Activated naive CD4-positive, alpha-beta T cell treated with anti-CD3 and anti-CD28 coated beads for 36 hours (primary cell): ENCODE results near the gene ANTXR2. TPM values are rescaled to one million over a fixed set of nuclear protein-coding genes. Genes with fewer than 3 reads are reported as not detected.

Source experiments
- CTCF ChIA-PET: fragments of 350-600 bp; sonication (Branson Sonifier 250); formaldehyde crosslinking; loops from one replicate; lab custom pipeline; 2021; ENCODE audit warnings: antibody characterized with exemption; lab: Charles Lee
- DNase-seq: peaks from one replicate; pipeline ENCODE4 v3.0.0-alpha.2; 2020
- H3K27ac Mint-ChIP-seq: one replicate; pipeline ENCODE4 v1.8.0; 2021; ENCODE audit warnings: mild to moderate bottlenecking, mixed read lengths
- H3K27me3 Mint-ChIP-seq: one replicate; pipeline ENCODE4 v1.8.0; 2021; ENCODE audit warnings: low read depth, mixed read lengths
- H3K36me3 Mint-ChIP-seq: one replicate; pipeline ENCODE4 v1.8.0; 2021; ENCODE audit warnings: low read depth, mixed read lengths
- H3K4me1 Mint-ChIP-seq: one replicate; pipeline ENCODE4 v1.8.0; 2021; ENCODE audit warnings: low read depth, mixed read lengths
- H3K4me3 Mint-ChIP-seq: one replicate; pipeline ENCODE4 v1.8.0; 2021; ENCODE audit warnings: mild to moderate bottlenecking, moderate library complexity, mixed read lengths
- H3K9me3 Mint-ChIP-seq: one replicate; pipeline ENCODE4 v1.8.0; 2021; ENCODE audit warnings: mixed read lengths
- intact Hi-C: fragments of 100-400 bp; cut with micrococcal nuclease; formaldehyde crosslinking; loops from one replicate; pipeline ENCODE4 v1.15.1; 2023
- total RNA-seq, 2 experiments: library from RNA; stranded (reverse); gene quantifications; one replicate each; pipeline ENCODE4 v1.2.3, GENCODE V29; 2021

Gene ANTXR2
- total RNA-seq, 2 experiments from 2014 or later: 0.50 to 0.79 TPM

DNA sequence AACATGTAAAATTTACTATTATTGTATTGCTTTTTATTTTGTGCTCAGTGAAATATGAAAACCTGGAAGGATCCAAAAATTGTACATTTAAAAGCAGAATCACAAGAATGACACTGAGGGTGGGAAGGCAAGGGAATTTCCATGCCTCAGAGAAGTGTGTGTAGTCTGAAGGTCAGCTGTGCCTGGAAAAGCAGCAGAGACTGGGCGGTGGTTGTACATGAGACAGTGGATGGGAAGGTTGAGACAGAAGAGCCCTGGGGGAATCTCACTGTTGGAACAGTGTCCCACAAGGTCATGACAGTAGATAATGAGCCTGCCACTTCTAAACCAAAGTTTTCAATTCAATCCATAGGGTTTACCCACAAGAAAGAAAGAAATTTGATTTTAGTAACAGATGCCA, 17.1 kb upstream of the ANTXR2 start:
- no peak for DNase-seq
- H3K27ac Mint-ChIP-seq: no peak overlapping the region
- CTCF ChIA-PET: no interaction called here

GRCh38 chr4:80088471-80088870, 15.4 kb upstream of the ANTXR2 start:
- intact Hi-C loops: no loop called here
- Mint-ChIP-seq H3K27me3 (peaks cover 13% of the 10 kb centered on the region), H3K36me3 (no peaks in the 10 kb centered on the region), H3K27ac (no peak overlapping the region), H3K4me1 (no peaks in the 10 kb centered on the region), H3K4me3 (no peak overlapping the region), H3K9me3 (no peaks in the 10 kb centered on the region)
- CTCF ChIA-PET: no interaction called here
- no peak for DNase-seq

More for the DNA sequence above, 17.1 kb upstream of the ANTXR2 start:
- Mint-ChIP-seq H3K9me3 (no peaks in the 10 kb centered on the region), H3K4me3 (no peak overlapping the region), H3K4me1 (no peaks in the 10 kb centered on the region), H3K27me3 (peaks cover 13% of the 10 kb centered on the region), H3K36me3 (no peaks in the 10 kb centered on the region)
- intact Hi-C loops: no loop called here

- no peak for DNase-seq
- Mint-ChIP-seq H3K9me3 (no peaks in the 10 kb centered on the region), H3K27ac (no peak overlapping the region), H3K36me3 (no peaks in the 10 kb centered on the region), H3K27me3 (peaks cover 6% of the 10 kb centered on the region), H3K4me1 (no peaks in the 10 kb centered on the region), H3K4me3 (no peak overlapping the region)
- CTCF ChIA-PET: no interaction called here
- intact Hi-C loops: no loop called here
Observed at GRCh38 chr4:80086296-80086695, 13.3 kb upstream of the ANTXR2 start.

- CTCF ChIA-PET: no interaction called here
- Mint-ChIP-seq H3K36me3 (no peaks in the 10 kb centered on the region), H3K9me3 (no peaks in the 10 kb centered on the region), H3K27ac (no peak overlapping the region), H3K4me1 (no peaks in the 10 kb centered on the region), H3K4me3 (no peak overlapping the region), H3K27me3 (peaks cover 6% of the 10 kb centered on the region)
- no peak for DNase-seq
- intact Hi-C loops: no loop called here
Observed at GRCh38 chr4:80085081-80085480, 12.1 kb upstream of the ANTXR2 start.

- Mint-ChIP-seq H3K9me3 (no peaks in the 10 kb centered on the region), H3K36me3 (no peaks in the 10 kb centered on the region), H3K4me1 (peaks cover 16% of the 10 kb centered on the region), H3K27me3 (peaks cover 4% of the 10 kb centered on the region), H3K4me3 (no peak overlapping the region), H3K27ac (no peak overlapping the region)
- DNase-seq: no peak
- CTCF ChIA-PET: no interaction called here
- intact Hi-C loops: no loop called here
Observed at GRCh38 chr4:80082693-80083092, 9.7 kb upstream of the ANTXR2 start.

- Mint-ChIP-seq H3K27me3 (peaks cover 2% of the 10 kb centered on the region), H3K4me3 (no peak overlapping the region), H3K36me3 (no peaks in the 10 kb centered on the region), H3K4me1 (peaks cover 25% of the 10 kb centered on the region), H3K9me3 (no peaks in the 10 kb centered on the region), H3K27ac (no peak overlapping the region)
- DNase-seq: no peak
- CTCF ChIA-PET: interaction anchor here (0.6 to 1.4 kb wide), 3 partner anchors 25 to 926 kb away, joined by 3 to 4 read pairs (median 3); no protein-coding TSS in a partner anchor
- intact Hi-C loops: no loop called here
Observed at GRCh38 chr4:80081566-80081965, 8.5 kb upstream of the ANTXR2 start.

DNA sequence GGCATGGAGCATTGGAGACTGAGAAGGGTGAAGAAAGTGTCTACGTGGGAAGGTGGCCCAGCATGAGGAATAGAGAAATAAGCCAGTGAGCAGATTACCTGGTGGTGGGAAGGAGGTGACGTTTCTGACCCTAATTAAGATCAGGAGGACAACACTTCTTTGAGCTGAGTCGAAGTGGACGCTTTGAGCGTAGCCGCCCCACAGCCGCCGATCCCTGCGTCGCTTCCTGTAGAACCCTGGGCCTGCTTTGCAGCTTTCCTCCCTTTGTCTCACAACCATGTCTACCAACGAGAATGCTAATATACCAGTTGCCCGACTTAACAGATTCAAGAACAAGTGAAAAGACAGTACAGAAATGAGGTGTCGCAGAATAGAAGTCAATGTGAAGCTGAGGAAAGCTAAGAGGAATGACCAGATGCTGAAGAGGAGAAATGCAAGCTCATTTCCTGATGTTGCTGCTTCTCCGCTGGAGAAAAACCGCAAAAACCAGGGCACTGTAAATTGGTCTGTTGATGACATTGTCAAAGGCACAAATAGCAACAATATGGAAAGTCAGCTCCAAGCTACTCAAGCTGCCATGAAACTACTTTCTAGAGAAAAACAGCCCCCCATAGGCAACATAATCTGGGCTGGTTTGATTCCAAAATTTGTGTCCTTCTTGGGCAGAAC, 6.4 kb upstream of the ANTXR2 start:
- H3K27ac Mint-ChIP-seq: no peak overlapping the region
- no peak for DNase-seq
- H3K36me3 Mint-ChIP-seq: no peaks in the 10 kb centered on the region
- H3K4me3 Mint-ChIP-seq: no peak overlapping the region
- peaks cover 5% of the 10 kb centered on the region for H3K27me3 Mint-ChIP-seq
- CTCF ChIA-PET: interaction anchor here (0.7 to 2.9 kb wide), 5 partner anchors 46 to 130 kb away, joined by 3 to 9 read pairs (median 4); no protein-coding TSS in a partner anchor
- intact Hi-C loops: loop anchor here (10.0 kb wide), 2 partner anchors 1305 to 1425 kb away; partner anchors contain the start of gene BMP2K
- H3K4me1 Mint-ChIP-seq: peaks cover 46% of the 10 kb centered on the region
- H3K9me3 Mint-ChIP-seq: no peaks in the 10 kb centered on the region

GRCh38 chr4:80078346-80079092, 5.5 kb upstream of the ANTXR2 start:
- Mint-ChIP-seq H3K4me3 (no peak overlapping the region), H3K27me3 (peaks cover 5% of the 10 kb centered on the region), H3K36me3 (no peaks in the 10 kb centered on the region), H3K4me1 (peaks cover 54% of the 10 kb centered on the region), H3K27ac (no peak overlapping the region), H3K9me3 (no peaks in the 10 kb centered on the region)
- intact Hi-C loops: loop anchor here (10.0 kb wide), 2 partner anchors 1304 to 1424 kb away; partner anchors contain the start of gene BMP2K
- DNase-seq: no peak
- CTCF ChIA-PET: interaction anchor here (0.8 to 2.9 kb wide), 9 partner anchors 17 to 118 kb away, joined by 3 to 9 read pairs (median 3); no protein-coding TSS in a partner anchor

DNA sequence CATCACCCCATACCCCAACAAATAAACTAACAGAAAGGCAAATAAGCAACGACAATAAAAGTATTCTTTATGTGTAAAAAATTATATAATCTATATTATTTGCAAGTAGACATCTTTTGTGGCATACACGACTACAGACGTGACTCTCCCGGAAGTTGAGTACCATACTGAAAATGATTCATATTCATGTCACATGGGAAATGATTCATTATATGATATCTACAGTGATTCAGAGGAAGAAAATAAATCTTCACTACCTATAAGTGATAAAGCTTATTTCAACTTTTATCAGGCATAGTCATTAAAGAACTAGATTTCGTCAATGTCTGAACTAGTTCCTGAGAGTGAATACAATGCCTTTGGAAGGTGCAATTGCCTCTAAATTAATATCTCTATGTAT, 4.6 kb upstream of the ANTXR2 start:
- peak; percentile 46 for DNase-seq
- Mint-ChIP-seq H3K4me1 (peaks cover 58% of the 10 kb centered on the region), H3K9me3 (no peaks in the 10 kb centered on the region), H3K36me3 (no peaks in the 10 kb centered on the region), H3K4me3 (no peak overlapping the region), H3K27me3 (peaks cover 5% of the 10 kb centered on the region), H3K27ac (no peak overlapping the region)
- CTCF ChIA-PET: interaction anchor here (0.8 to 2.9 kb wide), 10 partner anchors 18 to 118 kb away, joined by 3 to 9 read pairs (median 3); no protein-coding TSS in a partner anchor
- intact Hi-C loops: loop anchor here (1.0 to 10.0 kb wide), 13 partner anchors 8 to 1423 kb away; partner anchors contain the start of gene BMP2K

- no peaks in the 10 kb centered on the region for H3K36me3 Mint-ChIP-seq
- intact Hi-C loops: loop anchor here (1.0 to 10.0 kb wide), 13 partner anchors 7 to 1422 kb away; partner anchors contain the start of gene BMP2K
- H3K27ac Mint-ChIP-seq: no peak overlapping the region
- no peak for DNase-seq
- no peaks in the 10 kb centered on the region for H3K9me3 Mint-ChIP-seq
- no peak overlapping the region for H3K4me3 Mint-ChIP-seq
- CTCF ChIA-PET: interaction anchor here (0.5 to 2.2 kb wide), 5 partner anchors 19 to 105 kb away, joined by 3 to 6 read pairs (median 4); no protein-coding TSS in a partner anchor
- peaks cover 5% of the 10 kb centered on the region for H3K27me3 Mint-ChIP-seq
- H3K4me1 Mint-ChIP-seq: peaks cover 64% of the 10 kb centered on the region
Observed at GRCh38 chr4:80076681-80077080, 3.7 kb upstream of the ANTXR2 start.

DNA sequence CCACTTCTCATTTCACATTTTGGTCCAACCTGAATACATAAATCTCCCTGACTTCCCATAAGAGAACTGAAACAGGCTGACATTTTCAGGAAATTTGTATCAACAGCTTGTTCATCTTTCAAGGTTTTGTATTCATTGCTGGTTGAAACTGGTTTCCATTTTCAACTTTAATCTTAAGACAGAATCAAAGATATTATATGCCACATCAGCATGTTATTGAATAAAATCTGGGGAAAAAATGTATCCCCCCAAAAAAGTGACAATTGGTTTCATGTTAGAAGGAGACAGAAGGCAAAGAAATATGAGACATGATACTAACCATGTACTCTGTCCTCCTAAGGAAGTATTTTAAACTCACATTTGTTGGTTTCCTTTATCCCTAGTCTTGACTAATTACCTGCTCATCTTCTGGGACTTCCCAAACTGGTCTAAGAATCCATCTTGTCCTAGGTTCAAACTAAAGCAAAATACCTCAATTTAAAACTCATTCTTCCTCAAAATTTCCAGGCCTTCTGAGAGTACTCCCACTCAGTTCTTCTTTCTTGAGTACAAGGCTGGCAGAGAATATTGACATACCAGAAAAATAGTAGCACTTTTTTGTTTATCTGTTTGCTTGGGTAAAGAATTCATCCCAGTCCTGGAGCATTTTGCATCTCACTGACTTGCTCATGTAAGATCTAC, 3.1 kb upstream of the ANTXR2 start:
- H3K27ac Mint-ChIP-seq: no peak overlapping the region
- CTCF ChIA-PET: no interaction called here
- intact Hi-C loops: loop anchor here (2.0 to 10.0 kb wide), 4 partner anchors 465 to 1421 kb away; partner anchors contain the start of genes BMP2K and PAQR3
- H3K4me3 Mint-ChIP-seq: no peak overlapping the region
- H3K36me3 Mint-ChIP-seq: no peaks in the 10 kb centered on the region
- DNase-seq: no peak
- H3K27me3 Mint-ChIP-seq: peaks cover 5% of the 10 kb centered on the region
- H3K9me3 Mint-ChIP-seq: no peaks in the 10 kb centered on the region
- H3K4me1 Mint-ChIP-seq: peaks cover 69% of the 10 kb centered on the region

- no peak overlapping the region for H3K4me3 Mint-ChIP-seq
- H3K4me1 Mint-ChIP-seq: peaks cover 83% of the 10 kb centered on the region
- H3K27me3 Mint-ChIP-seq: peaks cover 5% of the 10 kb centered on the region
- intact Hi-C loops: loop anchor here (2.0 to 10.0 kb wide), 3 partner anchors 1136 to 1420 kb away; partner anchors contain the start of genes BMP2K and PAQR3
- CTCF ChIA-PET: interaction anchor here (0.6 to 0.9 kb wide), 2 partner anchors 109 to 274 kb away, joined by 4 read pairs; no protein-coding TSS in a partner anchor
- no peaks in the 10 kb centered on the region for H3K9me3 Mint-ChIP-seq
- no peak overlapping the region for H3K27ac Mint-ChIP-seq
- no peak for DNase-seq
- H3K36me3 Mint-ChIP-seq: no peaks in the 10 kb centered on the region
Observed at GRCh38 chr4:80074651-80075050, 1.6 kb upstream of the ANTXR2 start.
